ENCODE results near the gene ITGAE. TPM values are rescaled to one million over a fixed set of nuclear protein-coding genes. Genes with fewer than 3 reads are reported as not detected.

ITGAE gene
- total RNA-seq, 1 donor from 2014 or later, result 15.8 TPM

DNA sequence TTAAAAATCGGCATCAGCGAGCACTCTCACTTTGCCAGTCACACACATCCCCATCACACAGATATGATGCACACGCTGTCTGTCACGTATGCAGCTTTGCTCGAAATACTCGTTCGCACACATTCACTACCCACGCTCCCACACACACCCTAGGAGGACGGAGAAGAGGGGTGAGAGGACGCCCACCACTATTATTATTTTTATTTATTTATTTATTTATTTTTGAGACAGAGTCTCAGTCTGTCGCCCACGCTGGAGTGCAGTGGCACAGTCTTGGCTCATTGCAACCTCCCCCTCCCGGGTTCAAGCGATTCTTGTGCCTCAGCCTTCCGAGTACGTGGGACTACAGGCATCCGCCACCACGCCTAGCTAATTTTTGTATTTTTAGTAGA is 46.9 kb downstream of the ITGAE start:
- H3K27ac ChIP-seq, result no peak overlapping the region
- TF ChIP-seq CTCF (IDR thresholded peaks at IDR 0.05), result no peak
- intact Hi-C loops (cut with DNase I), result no loop called here
- no peak for DNase-seq (ENCODE audit: low spot score in 2 of 2)
- no peaks in the 10 kb centered on the region for H3K9me3 ChIP-seq
- H3K36me3 ChIP-seq, result no peaks in the 10 kb centered on the region
- H3K27me3 ChIP-seq, result no peaks in the 10 kb centered on the region
- no peak overlapping the region for H3K4me3 ChIP-seq
- H3K4me1 ChIP-seq, result no peaks in the 10 kb centered on the region

DNA sequence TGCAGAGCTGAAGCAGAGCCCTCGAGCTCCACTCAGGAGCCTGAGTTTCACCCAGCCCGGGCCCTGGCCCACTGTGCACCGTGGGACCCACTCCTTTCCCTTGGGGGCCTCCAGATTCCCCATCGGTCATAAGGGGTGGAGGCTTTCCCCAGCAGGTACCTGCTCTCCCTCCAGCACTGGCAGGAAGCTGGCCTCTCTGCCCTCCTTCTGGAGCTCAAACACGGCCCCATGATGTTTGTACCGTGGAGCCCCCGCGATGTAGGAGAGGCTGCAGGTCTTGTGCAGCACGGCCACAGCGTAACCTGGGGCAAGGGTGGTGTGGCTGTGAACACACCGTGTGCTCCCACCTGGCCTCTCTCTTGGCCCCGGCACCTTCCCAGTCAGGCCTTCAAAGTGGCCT is 47.4 kb downstream of the ITGAE start:
- no peak for DNase-seq (ENCODE audit: low spot score in 2 of 2)
- TF ChIP-seq CTCF (IDR thresholded peaks at IDR 0.05), result no peak
- intact Hi-C loops (cut with DNase I), result no loop called here
- no peaks in the 10 kb centered on the region for H3K36me3 ChIP-seq
- H3K27ac ChIP-seq, result no peak overlapping the region
- H3K27me3 ChIP-seq, result no peaks in the 10 kb centered on the region
- H3K4me3 ChIP-seq, result no peak overlapping the region
- H3K4me1 ChIP-seq, result no peaks in the 10 kb centered on the region
- no peaks in the 10 kb centered on the region for H3K9me3 ChIP-seq

- no peak for TF ChIP-seq CTCF (IDR thresholded peaks at IDR 0.05)
- intact Hi-C loops (cut with DNase I), result no loop called here
- H3K36me3 ChIP-seq, result no peaks in the 10 kb centered on the region
- no peaks in the 10 kb centered on the region for H3K4me1 ChIP-seq
- no peaks in the 10 kb centered on the region for H3K9me3 ChIP-seq
- H3K4me3 ChIP-seq, result no peak overlapping the region
- DNase-seq (ENCODE audit: low spot score in 2 of 2), result no peak
- H3K27ac ChIP-seq, result no peak overlapping the region
- H3K27me3 ChIP-seq, result no peaks in the 10 kb centered on the region
Observed at GRCh38 chr17:3751836-3752235, 49.2 kb downstream of the ITGAE start.

DNA sequence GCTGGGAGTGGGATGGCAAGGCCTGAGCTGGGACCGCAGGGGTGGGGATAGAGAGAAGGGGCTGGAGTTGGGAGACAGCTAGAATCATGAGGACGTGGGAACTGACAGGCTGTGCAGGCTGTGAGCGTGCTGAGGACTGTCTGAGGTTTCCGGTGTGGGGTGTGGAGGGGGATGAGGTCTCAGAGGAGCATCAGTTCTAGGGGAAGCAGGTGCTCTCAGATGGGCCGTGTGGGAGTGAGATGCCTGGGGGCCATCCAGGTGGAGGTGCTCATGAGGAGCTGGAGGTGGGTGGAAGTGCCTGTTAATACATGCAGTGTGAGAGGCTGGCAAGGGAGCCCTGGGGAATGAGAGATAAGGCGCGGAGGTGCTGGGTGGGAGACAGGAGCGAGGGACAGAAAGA is 50.1 kb downstream of the ITGAE start:
- no peak for DNase-seq (ENCODE audit: low spot score in 2 of 2)

GRCh38 chr17:3750296-3750695 is 50.7 kb downstream of the ITGAE start:
- intact Hi-C loops (cut with DNase I), result no loop called here
- Histone ChIP-seq H3K4me1 (no peaks in the 10 kb centered on the region), H3K36me3 (no peaks in the 10 kb centered on the region), H3K9me3 (no peaks in the 10 kb centered on the region), H3K27me3 (no peaks in the 10 kb centered on the region), H3K4me3 (no peak overlapping the region), H3K27ac (no peak overlapping the region)
- no peak for DNase-seq (ENCODE audit: low spot score in 2 of 2)
- TF ChIP-seq CTCF (IDR thresholded peaks at IDR 0.05), result no peak

More for the DNA sequence above, 50.1 kb downstream of the ITGAE start:
- no peak overlapping the region for H3K27ac ChIP-seq
- no peak for TF ChIP-seq CTCF (IDR thresholded peaks at IDR 0.05)
- no peaks in the 10 kb centered on the region for H3K4me1 ChIP-seq
- H3K36me3 ChIP-seq, result no peaks in the 10 kb centered on the region
- H3K27me3 ChIP-seq, result no peaks in the 10 kb centered on the region
- no peak overlapping the region for H3K4me3 ChIP-seq
- intact Hi-C loops (cut with DNase I), result no loop called here
- H3K9me3 ChIP-seq, result no peaks in the 10 kb centered on the region

GRCh38 chr17:3748576-3748975 is 52.4 kb downstream of the ITGAE start:
- H3K36me3 ChIP-seq, result no peaks in the 10 kb centered on the region
- no peaks in the 10 kb centered on the region for H3K9me3 ChIP-seq
- no peak for TF ChIP-seq CTCF (IDR thresholded peaks at IDR 0.05)
- no peaks in the 10 kb centered on the region for H3K4me1 ChIP-seq
- no peaks in the 10 kb centered on the region for H3K27me3 ChIP-seq
- intact Hi-C loops (cut with DNase I), result no loop called here
- H3K27ac ChIP-seq, result no peak overlapping the region
- no peak overlapping the region for H3K4me3 ChIP-seq
- DNase-seq (ENCODE audit: low spot score in 2 of 2), result no peak
